NCI-H2081 treated with DMSO at 0.1 percent for 48 hours (cell line): ENCODE results near the gene ANKH.
A peak's percentile ranks its signal among the peaks of the same experiment; 100 is the strongest.

Experiments
- DNase-seq: peaks from one replicate; lab custom pipeline; 2025; lab: John Stamatoyannopoulos, UW

The ANKH gene

GRCh38 chr5:14790911-14791310 is 80.7 kb downstream of the ANKH start:
- DNase-seq = no peak

DNA sequence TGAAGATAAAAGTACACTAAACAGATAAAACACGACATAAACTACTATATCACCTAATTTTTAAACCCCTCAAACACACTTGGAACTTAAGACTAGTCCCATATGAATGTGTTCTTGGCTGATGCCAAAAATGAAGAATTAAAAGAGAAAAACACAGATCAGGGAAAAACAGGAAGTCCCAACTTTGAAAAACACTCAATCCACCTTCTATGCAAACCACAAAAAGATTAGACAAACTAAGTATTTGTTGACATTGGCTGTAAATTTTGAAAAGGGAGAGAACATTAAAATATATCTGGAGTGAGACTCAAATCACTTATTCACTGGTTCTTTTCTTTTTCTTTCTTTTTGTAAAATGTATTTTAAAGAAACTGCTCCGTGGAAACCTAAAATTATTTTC is 81.4 kb downstream of the ANKH start:
- DNase-seq = no peak

DNA sequence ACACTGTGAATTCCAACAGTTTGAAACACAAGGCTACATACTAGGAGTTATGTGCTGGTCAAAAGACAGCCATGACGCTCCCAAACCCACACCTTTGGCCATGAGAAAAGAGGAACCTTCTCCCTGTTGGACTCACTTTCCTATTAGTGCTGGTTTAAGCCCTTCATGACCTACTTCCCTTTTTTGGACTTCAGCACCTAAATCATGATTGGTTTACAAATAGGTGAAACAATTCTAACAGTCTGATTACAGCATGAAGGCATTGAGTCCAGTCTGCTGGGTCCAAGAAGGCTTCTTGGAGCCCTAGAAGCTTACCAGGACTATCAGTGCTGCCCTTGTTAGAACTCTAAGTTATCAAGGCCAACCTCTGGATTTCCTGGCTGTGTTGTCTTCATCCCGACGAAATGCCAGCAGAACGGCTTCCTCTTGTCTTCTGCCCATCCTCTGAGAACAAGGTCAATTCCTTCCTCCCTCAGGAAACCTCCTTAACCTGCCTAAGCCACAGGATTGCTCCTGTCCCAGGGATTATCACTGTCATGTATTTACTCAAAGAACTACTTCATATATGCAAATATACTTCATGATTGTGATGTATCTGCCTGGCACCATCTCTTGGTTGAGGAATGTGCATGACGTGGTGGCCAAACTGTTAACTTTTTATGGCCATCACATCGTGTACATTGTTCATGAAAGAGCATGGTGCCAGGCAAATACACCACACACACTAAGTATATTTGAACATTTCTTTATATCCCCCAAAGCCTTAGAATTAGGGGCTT is 83.6 kb downstream of the ANKH start:
- no peak for DNase-seq

GRCh38 chr5:14783691-14784090 is 87.9 kb downstream of the ANKH start:
- no peak for DNase-seq

- no peak for DNase-seq
These were observed 89.0 kb downstream of the ANKH start for GRCh38 chr5:14782591-14782990.

- no peak for DNase-seq
These were observed 90.5 kb downstream of the ANKH start for GRCh38 chr5:14781106-14781505.

GRCh38 chr5:14779975-14780374 is 91.6 kb downstream of the ANKH start:
- DNase-seq = no peak

GRCh38 chr5:14778792-14779070 is 92.8 kb downstream of the ANKH start:
- DNase-seq = no peak

DNA sequence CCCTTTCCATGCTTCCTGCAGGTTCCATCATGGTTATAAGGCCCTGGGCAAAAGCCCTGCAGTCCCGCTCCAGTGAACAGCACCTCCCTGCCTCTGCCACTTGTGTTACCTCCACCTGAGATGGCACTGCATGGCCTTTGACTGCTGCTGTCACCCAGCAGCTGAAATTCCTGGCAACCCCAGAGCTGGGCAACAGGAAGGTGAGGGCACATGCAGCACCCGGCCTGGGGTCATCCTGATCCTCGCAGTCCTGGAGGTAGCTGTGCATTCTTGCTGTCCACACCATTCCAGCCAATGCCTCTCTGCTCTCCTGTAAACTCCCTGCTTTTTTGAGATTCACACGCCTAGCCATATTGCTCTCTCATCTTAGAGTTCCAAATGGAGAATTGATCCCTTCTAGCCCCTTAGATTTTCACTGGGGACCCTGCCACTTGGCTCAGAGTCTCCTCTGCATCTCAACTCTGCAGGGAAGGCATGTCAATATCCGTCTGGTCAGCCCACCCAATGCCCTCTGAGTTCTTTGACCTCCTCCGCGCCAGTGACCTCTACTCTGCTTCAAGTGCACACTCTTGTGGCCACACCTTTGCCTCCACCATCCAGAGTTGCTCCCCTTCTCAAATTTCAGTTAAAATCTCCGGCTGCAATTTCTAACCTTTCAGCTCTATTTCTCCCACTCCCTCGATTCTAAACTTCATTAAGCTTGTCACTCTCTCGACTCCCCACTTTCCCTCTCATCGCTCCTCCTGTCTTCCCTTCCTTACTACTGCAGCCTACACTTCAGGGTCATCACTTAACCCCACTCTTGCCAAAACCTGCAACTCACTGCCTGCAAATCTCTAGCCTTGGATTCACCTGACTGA is 93.4 kb downstream of the ANKH start:
- DNase-seq = no peak

GRCh38 chr5:14777187-14777586 is 94.4 kb downstream of the ANKH start:
- no peak for DNase-seq

DNA sequence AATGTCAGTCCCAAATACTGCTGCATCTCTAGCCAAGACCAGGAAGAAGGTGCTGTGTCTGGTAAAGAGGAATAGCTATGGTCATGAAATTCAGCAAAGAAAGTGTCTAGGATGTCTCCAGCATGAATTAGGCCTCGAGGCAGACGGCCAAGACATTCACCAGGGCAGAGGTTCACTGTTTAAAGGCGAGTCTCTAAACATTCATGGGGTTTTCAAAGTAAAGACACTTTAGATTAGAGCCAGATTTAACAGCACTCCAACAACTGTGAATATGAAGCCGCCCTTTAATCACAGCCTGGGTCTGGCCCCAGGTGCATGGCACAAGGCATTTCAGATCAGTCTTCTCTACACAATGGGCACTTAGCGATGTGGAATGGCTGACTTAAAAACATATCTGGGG is 95.0 kb downstream of the ANKH start:
- DNase-seq = no peak

GRCh38 chr5:14775857-14776256 is 95.7 kb downstream of the ANKH start:
- DNase-seq = no peak

- DNase-seq = peak; percentile 42
These were observed 98.0 kb downstream of the ANKH start for GRCh38 chr5:14773588-14773987.

- DNase-seq = no peak
These were observed 99.6 kb downstream of the ANKH start for GRCh38 chr5:14771972-14772371.

DNA sequence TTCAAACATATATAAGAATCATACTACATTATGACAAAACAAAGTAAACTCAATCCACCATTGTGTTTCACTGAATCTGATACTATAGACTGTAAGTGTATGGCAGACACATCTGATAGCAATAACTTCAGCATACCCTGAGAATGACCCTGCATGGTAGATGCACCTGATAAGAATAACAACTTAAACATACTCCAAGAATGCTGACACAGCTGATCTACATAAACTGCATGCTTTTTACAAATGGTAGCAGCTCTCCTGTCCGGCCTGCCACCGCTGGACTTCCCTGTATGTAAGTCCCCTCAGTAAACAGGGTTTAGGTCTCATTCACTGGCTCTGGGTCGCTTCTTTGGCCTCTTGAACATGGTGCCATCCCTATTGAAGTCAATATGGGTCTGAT is 100.4 kb downstream of the ANKH start:
- no peak for DNase-seq

DNA sequence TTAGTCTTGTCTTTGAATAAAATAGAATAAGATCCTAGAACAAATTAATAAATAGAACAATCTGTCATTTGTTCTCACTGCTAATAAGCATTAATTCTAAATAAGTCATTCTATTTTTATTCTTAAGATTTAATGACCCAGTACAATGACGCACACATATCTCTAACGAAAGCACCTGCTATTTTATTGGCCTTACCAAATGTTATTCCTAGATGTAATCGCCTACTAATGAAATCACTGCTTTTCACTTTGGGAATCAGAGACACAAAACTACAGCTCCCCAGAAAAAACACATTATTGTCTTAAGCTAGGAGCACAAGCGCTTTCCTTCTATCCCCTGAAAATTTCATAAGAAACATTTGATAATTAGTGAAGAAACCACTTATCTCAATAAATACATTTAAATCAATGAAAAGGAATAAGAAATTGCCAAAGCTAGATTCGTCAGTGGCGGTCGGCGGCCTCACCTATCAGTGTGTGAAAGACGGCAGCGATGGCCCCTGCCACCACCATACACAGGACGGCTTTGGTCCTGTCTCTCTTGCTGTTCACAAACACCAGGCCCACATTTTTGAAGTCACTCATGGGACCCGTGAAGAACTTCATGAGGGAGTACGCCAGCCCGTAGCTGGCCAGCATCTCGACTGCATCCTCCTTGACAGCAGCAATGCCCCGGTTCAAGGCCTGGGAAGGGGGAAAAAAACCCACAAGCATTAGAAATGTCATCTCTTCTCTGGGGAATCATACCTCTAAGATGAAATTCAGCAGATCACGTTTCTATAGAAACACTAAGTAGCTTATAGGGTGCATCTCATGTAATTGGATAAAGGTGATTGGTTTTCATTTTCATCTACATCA is 102.8 kb downstream of the ANKH start:
- no peak for DNase-seq

GRCh38 chr5:14767735-14768507 is 103.7 kb downstream of the ANKH start:
- DNase-seq = peak; percentile 98

GRCh38 chr5:14767053-14767452 is 104.5 kb downstream of the ANKH start:
- DNase-seq = no peak

GRCh38 chr5:14766584-14766983 is 105.0 kb downstream of the ANKH start:
- DNase-seq = no peak

GRCh38 chr5:14765587-14765986 is 106.0 kb downstream of the ANKH start:
- no peak for DNase-seq

- no peak for DNase-seq
These were observed 108.9 kb downstream of the ANKH start for GRCh38 chr5:14762549-14763216.
